Measurements from ENCODE around the gene BANK1.

BANK1 gene

DNA sequence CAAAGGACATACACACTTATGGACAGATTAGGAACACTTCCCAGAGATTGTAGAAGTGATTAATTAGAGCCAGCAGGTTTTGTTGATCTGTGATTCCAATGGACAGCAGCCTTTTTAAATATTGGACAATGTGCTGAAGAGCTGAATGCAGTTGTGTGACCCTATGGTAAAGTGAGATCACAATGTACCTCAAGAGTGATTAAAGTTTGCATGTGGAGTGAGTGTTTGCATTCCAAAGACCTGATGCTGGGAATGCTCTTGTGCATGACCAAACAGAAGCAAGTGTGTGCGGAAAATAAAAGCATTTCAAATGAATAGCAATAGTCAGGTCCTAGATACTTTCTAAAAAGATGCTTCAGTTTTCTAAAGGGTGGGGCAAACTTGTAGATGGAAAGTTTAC lies 154.1 kb downstream of the BANK1 start:
- Histone ChIP-seq H3K27ac (no peak overlapping the region), H3K9me3 (ENCODE audit: severe bottlenecking) (no peaks in the 10 kb centered on the region), H3K36me3 (no peaks in the 10 kb centered on the region), H3K4me3 (ENCODE audit: low read depth, low read length) (no peak overlapping the region), H3K27me3 (ENCODE audit: insufficient read depth, low read depth, severe bottlenecking) (no peaks in the 10 kb centered on the region)
- TF ChIP-seq CTCF (IDR thresholded peaks at IDR 0.05; ENCODE audit: low read depth, low read length): no peak
- no peak for DNase-seq

DNA sequence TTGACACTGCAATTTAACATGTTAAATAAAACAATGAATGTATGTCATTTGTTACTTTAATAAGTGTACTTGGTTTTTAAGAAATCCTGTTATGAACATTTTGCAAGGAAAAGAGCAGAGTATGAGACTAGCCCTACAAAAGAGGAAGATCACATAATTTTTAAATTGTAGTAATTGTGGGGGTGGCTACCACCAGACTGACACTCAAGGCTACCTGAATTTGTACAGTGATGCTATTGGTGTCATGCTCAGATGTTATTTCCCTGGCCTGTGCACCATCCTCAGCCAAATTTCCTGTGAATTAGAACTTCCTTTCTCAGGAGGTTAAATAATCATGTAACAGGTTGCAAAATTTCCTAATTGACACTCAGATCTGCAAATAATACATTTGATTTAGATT lies 157.5 kb downstream of the BANK1 start:
- no peak for TF ChIP-seq CTCF (IDR thresholded peaks at IDR 0.05; ENCODE audit: low read depth, low read length)
- Histone ChIP-seq H3K36me3 (no peaks in the 10 kb centered on the region), H3K27me3 (ENCODE audit: insufficient read depth, low read depth, severe bottlenecking) (no peaks in the 10 kb centered on the region), H3K27ac (no peak overlapping the region), H3K9me3 (ENCODE audit: severe bottlenecking) (no peaks in the 10 kb centered on the region), H3K4me3 (ENCODE audit: low read depth, low read length) (no peak overlapping the region)
- no peak for DNase-seq

GRCh38 chr4:101948951-101949350 lies 158.4 kb downstream of the BANK1 start:
- no peak for DNase-seq

GRCh38 chr4:101950258-101950979 lies 159.9 kb downstream of the BANK1 start:
- no peaks in the 10 kb centered on the region for H3K36me3 ChIP-seq
- no peak overlapping the region for H3K4me3 ChIP-seq (ENCODE audit: low read depth, low read length)
- H3K27ac ChIP-seq: no peak overlapping the region
- DNase-seq: no peak
- no peaks in the 10 kb centered on the region for H3K9me3 ChIP-seq (ENCODE audit: severe bottlenecking)
- no peaks in the 10 kb centered on the region for H3K27me3 ChIP-seq (ENCODE audit: insufficient read depth, low read depth, severe bottlenecking)
- TF ChIP-seq CTCF (IDR thresholded peaks at IDR 0.05; ENCODE audit: low read depth, low read length): no peak

More at GRCh38 chr4:101948951-101949350, 158.4 kb downstream of the BANK1 start:
- Histone ChIP-seq H3K27ac (no peak overlapping the region), H3K4me3 (ENCODE audit: low read depth, low read length) (no peak overlapping the region), H3K9me3 (ENCODE audit: severe bottlenecking) (no peaks in the 10 kb centered on the region), H3K27me3 (ENCODE audit: insufficient read depth, low read depth, severe bottlenecking) (no peaks in the 10 kb centered on the region), H3K36me3 (no peaks in the 10 kb centered on the region)
- no peak for TF ChIP-seq CTCF (IDR thresholded peaks at IDR 0.05; ENCODE audit: low read depth, low read length)

DNA sequence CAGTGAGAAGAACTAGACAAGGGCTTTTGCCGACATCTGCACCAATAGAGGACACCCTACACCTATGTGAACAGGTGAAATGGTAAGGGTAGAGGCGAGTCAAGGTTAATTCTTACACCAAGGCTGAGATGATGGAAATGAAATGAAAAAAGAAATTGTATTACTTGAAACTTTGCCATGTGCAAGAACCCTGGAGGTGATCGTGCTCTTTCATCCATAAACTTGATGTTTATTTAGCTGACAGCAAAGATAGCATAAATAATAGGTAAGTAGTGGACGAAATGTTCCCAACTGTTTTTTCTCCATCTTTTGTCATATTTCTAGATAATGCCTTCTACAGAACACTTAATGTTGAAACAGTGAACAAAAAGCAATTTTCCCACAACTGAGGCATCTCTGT lies 162.5 kb downstream of the BANK1 start:
- Histone ChIP-seq H3K9me3 (ENCODE audit: severe bottlenecking) (no peaks in the 10 kb centered on the region), H3K27ac (no peak overlapping the region), H3K27me3 (ENCODE audit: insufficient read depth, low read depth, severe bottlenecking) (no peaks in the 10 kb centered on the region), H3K4me3 (ENCODE audit: low read depth, low read length) (no peak overlapping the region), H3K36me3 (no peaks in the 10 kb centered on the region)
- no peak for DNase-seq
- TF ChIP-seq CTCF (IDR thresholded peaks at IDR 0.05; ENCODE audit: low read depth, low read length): no peak

- H3K27ac ChIP-seq: no peak overlapping the region
These were observed 163.4 kb downstream of the BANK1 start for GRCh38 chr4:101953949-101954348.

More at GRCh38 chr4:101953949-101954348, 163.4 kb downstream of the BANK1 start:
- H3K36me3 ChIP-seq: no peaks in the 10 kb centered on the region
- no peaks in the 10 kb centered on the region for H3K9me3 ChIP-seq (ENCODE audit: severe bottlenecking)
- no peak for TF ChIP-seq CTCF (IDR thresholded peaks at IDR 0.05; ENCODE audit: low read depth, low read length)
- DNase-seq: no peak
- no peak overlapping the region for H3K4me3 ChIP-seq (ENCODE audit: low read depth, low read length)
- no peaks in the 10 kb centered on the region for H3K27me3 ChIP-seq (ENCODE audit: insufficient read depth, low read depth, severe bottlenecking)

Measured in WERI-Rb-1 (cell line).